Measurements from ENCODE around the gene NTMT1. TPM values are rescaled to one million over a fixed set of nuclear protein-coding genes. Genes with fewer than 3 reads are reported as not detected.

The NTMT1 gene
- total RNA-seq, 2 experiments from 2014 or later = 50.7 to 52.5 TPM

- peak overlapping the region; percentile 98 for H3K4me3 ChIP-seq (ENCODE audit: low read length)
- peaks cover 35% of the 10 kb centered on the region for H3K36me3 Mint-ChIP-seq (ENCODE audit: low read depth)
- no peak for TF ChIP-seq CTCF (IDR thresholded peaks at IDR 0.05)
- H3K9me3 Mint-ChIP-seq = no peaks in the 10 kb centered on the region
- peak overlapping the region in 1 of 2 donors; percentile 29 for H3K27ac ChIP-seq (ENCODE audit: low read depth in 1 of 2, low read length in 2 of 2)
- no peaks in the 10 kb centered on the region for H3K9me3 ChIP-seq (ENCODE audit: control insufficient read depth in 1 of 2, insufficient read depth in 1 of 2, low read length in 2 of 2)
- no peaks in the 10 kb centered on the region for H3K27me3 ChIP-seq (ENCODE audit: control insufficient read depth in 1 of 2, insufficient read depth in 2 of 2, low read length in 2 of 2)
- no peaks in the 10 kb centered on the region for H3K27me3 Mint-ChIP-seq
- H3K4me1 Mint-ChIP-seq (ENCODE audit: low read depth) = peaks cover 11% of the 10 kb centered on the region
- intact Hi-C loops (cut with DNase I, micrococcal nuclease) = loop anchor here in 1 of 2 experiments (5.0 to 10.0 kb wide), 3 partner anchors 97 to 1705 kb away; partner anchors contain the start of genes DPM2, PIP5KL1 and TOR1B
- ChIA-PET POLR2A (interaction anchor here (0.6 to 6.5 kb wide), 2 partner anchors 15 to 766 kb away, joined by 4 to 40 read pairs; partner anchors contain the start of gene NTMT1), CTCF (no interaction called here)
- peak overlapping the region; percentile 85 for H3K27ac Mint-ChIP-seq
- ATAC-seq (ENCODE audit: poor library complexity) = no peak
- no peak for DNase-seq
- peaks cover 43% of the 10 kb centered on the region for H3K36me3 ChIP-seq (ENCODE audit: insufficient read depth, low read length)
- peaks cover 35% of the 10 kb centered on the region for H3K4me1 ChIP-seq (ENCODE audit: insufficient read depth, low read length)
- H3K4me3 Mint-ChIP-seq = peak overlapping the region; percentile 85
Measured at GRCh38 chr9:129640086-129640870, 14.3 kb downstream of the NTMT1 start.

- POLR2A ChIA-PET = interaction anchor here (6.5 kb wide), 1 partner anchor 15 kb away, joined by 40 read pairs; the partner anchor contains the start of gene NTMT1
Measured at GRCh38 chr9:129640871-129641749, 15.1 kb downstream of the NTMT1 start.

More at GRCh38 chr9:129640871-129641749, 15.1 kb downstream of the NTMT1 start:
- intact Hi-C loops (cut with DNase I, micrococcal nuclease) = loop anchor here (1.0 to 10.0 kb wide), 4 partner anchors 15 to 1706 kb away; partner anchors contain the start of genes NTMT1 (in 2 of the 2), DPM2 (in 1 of the 2), PIP5KL1 (in 1 of the 2) and TOR1B (in 1 of the 2)
- H3K4me3 ChIP-seq (ENCODE audit: low read length) = peak overlapping the region; percentile 98
- H3K4me3 Mint-ChIP-seq = peak overlapping the region; percentile 85
- H3K36me3 Mint-ChIP-seq (ENCODE audit: low read depth) = peaks cover 29% of the 10 kb centered on the region
- TF ChIP-seq CTCF (IDR thresholded peaks at IDR 0.05) = no peak
- H3K9me3 ChIP-seq (ENCODE audit: control insufficient read depth in 1 of 2, insufficient read depth in 1 of 2, low read length in 2 of 2) = no peaks in the 10 kb centered on the region
- H3K27ac ChIP-seq (ENCODE audit: low read depth in 1 of 2, low read length in 2 of 2) = peak overlapping the region; percentile 66 to 74
- peak overlapping the region; percentile 85 for H3K27ac Mint-ChIP-seq
- no peaks in the 10 kb centered on the region for H3K27me3 Mint-ChIP-seq
- ATAC-seq (ENCODE audit: poor library complexity) = peak; percentile 57
- peak in 2 of 14 experiments; percentile 30 to 71 for DNase-seq
- H3K36me3 ChIP-seq (ENCODE audit: insufficient read depth, low read length) = peaks cover 36% of the 10 kb centered on the region
- H3K27me3 ChIP-seq (ENCODE audit: control insufficient read depth in 1 of 2, insufficient read depth in 2 of 2, low read length in 2 of 2) = no peaks in the 10 kb centered on the region
- H3K9me3 Mint-ChIP-seq = no peaks in the 10 kb centered on the region
- CTCF ChIA-PET = interaction anchor here (1.9 kb wide), 1 partner anchor 16 kb away, joined by 15 read pairs; the partner anchor contains the start of gene NTMT1
- peaks cover 35% of the 10 kb centered on the region for H3K4me1 ChIP-seq (ENCODE audit: insufficient read depth, low read length)
- H3K4me1 Mint-ChIP-seq (ENCODE audit: low read depth) = peaks cover 11% of the 10 kb centered on the region

All from CD4-positive, alpha-beta T cell (primary cell).